ENCODE data around the gene PLIN5.

The PLIN5 gene

GRCh38 chr19:4503132-4503824 lies 31.7 kb downstream of the PLIN5 start:
- Histone ChIP-seq H3K79me1 (ENCODE audit: low read length) (no peaks in the 10 kb centered on the region), H3K9ac (ENCODE audit: low read length) (no peak overlapping the region), H3K4me2 (ENCODE audit: low read length) (no peak overlapping the region), H3K4me3 (ENCODE audit: low read length) (no peak overlapping the region), H3K56ac (ENCODE audit: low read length) (no peak overlapping the region), H3K27me3 (ENCODE audit: insufficient read depth, low read length, poor library complexity) (no peaks in the 10 kb centered on the region), H3K18ac (ENCODE audit: low read length) (no peak overlapping the region), H3K36me3 (ENCODE audit: control insufficient read depth, insufficient read depth, low read length) (peaks cover 8% of the 10 kb centered on the region), H3K4me1 (ENCODE audit: control insufficient read depth, low read depth, low read length) (no peaks in the 10 kb centered on the region), H3K27ac (ENCODE audit: low read depth, low read length) (no peak overlapping the region), H2BK120ac (ENCODE audit: low read depth, low read length) (no peak overlapping the region), H3K4ac (ENCODE audit: low read depth, low read length) (no peak overlapping the region), H4K8ac (ENCODE audit: low read depth, low read length) (no peak overlapping the region), H3K23ac (ENCODE audit: low read length) (no peak overlapping the region), H4K5ac (ENCODE audit: low read length) (no peak overlapping the region), H2AK5ac (ENCODE audit: low read length) (no peak overlapping the region), H3K79me2 (ENCODE audit: control insufficient read depth, insufficient read depth, low read length) (no peaks in the 10 kb centered on the region), H2BK5ac (ENCODE audit: low read length) (no peak overlapping the region), H2BK15ac (replicated peaks; ENCODE audit: low read depth) (no peak overlapping the region)
- WGBS (ENCODE audit: extremely low coverage, insufficient coverage, low lambda C conversion rate): no CpG with 5 or more reads among the region's 25 CpGs
- no peak for DNase-seq

GRCh38 chr19:4502282-4503131 lies 32.5 kb downstream of the PLIN5 start:
- Histone ChIP-seq H3K79me1 (ENCODE audit: low read length) (no peaks in the 10 kb centered on the region), H3K18ac (ENCODE audit: low read length) (no peak overlapping the region), H3K4me1 (ENCODE audit: control insufficient read depth, low read depth, low read length) (no peaks in the 10 kb centered on the region), H2BK5ac (ENCODE audit: low read length) (no peak overlapping the region), H3K27ac (ENCODE audit: low read depth, low read length) (no peak overlapping the region), H3K9ac (ENCODE audit: low read length) (no peak overlapping the region), H3K23ac (ENCODE audit: low read length) (no peak overlapping the region), H3K4me2 (ENCODE audit: low read length) (no peak overlapping the region), H2AK5ac (ENCODE audit: low read length) (no peak overlapping the region), H3K56ac (ENCODE audit: low read length) (no peak overlapping the region), H3K4ac (ENCODE audit: low read depth, low read length) (no peak overlapping the region), H2BK120ac (ENCODE audit: low read depth, low read length) (no peak overlapping the region), H3K4me3 (ENCODE audit: low read length) (no peak overlapping the region), H2BK15ac (replicated peaks; ENCODE audit: low read depth) (no peak overlapping the region), H3K36me3 (ENCODE audit: control insufficient read depth, insufficient read depth, low read length) (peaks cover 10% of the 10 kb centered on the region), H4K8ac (ENCODE audit: low read depth, low read length) (no peak overlapping the region), H3K27me3 (ENCODE audit: insufficient read depth, low read length, poor library complexity) (no peaks in the 10 kb centered on the region), H4K5ac (ENCODE audit: low read length) (no peak overlapping the region), H3K79me2 (ENCODE audit: control insufficient read depth, insufficient read depth, low read length) (no peaks in the 10 kb centered on the region)
- WGBS (ENCODE audit: extremely low coverage, insufficient coverage, low lambda C conversion rate): no CpG with 5 or more reads among the region's 37 CpGs
- DNase-seq: no peak

- Histone ChIP-seq H2AK5ac (ENCODE audit: low read length) (no peak overlapping the region), H3K79me1 (ENCODE audit: low read length) (no peaks in the 10 kb centered on the region), H2BK15ac (replicated peaks; ENCODE audit: low read depth) (no peak overlapping the region), H3K18ac (ENCODE audit: low read length) (no peak overlapping the region), H4K8ac (ENCODE audit: low read depth, low read length) (no peak overlapping the region), H2BK5ac (ENCODE audit: low read length) (no peak overlapping the region), H3K4me2 (ENCODE audit: low read length) (no peak overlapping the region), H2BK120ac (ENCODE audit: low read depth, low read length) (no peak overlapping the region), H3K56ac (ENCODE audit: low read length) (no peak overlapping the region), H3K9ac (ENCODE audit: low read length) (no peak overlapping the region), H3K4me3 (ENCODE audit: low read length) (no peak overlapping the region), H4K5ac (ENCODE audit: low read length) (no peak overlapping the region), H3K27me3 (ENCODE audit: insufficient read depth, low read length, poor library complexity) (no peaks in the 10 kb centered on the region), H3K23ac (ENCODE audit: low read length) (no peak overlapping the region), H3K4me1 (ENCODE audit: control insufficient read depth, low read depth, low read length) (no peaks in the 10 kb centered on the region), H3K4ac (ENCODE audit: low read depth, low read length) (no peak overlapping the region), H3K27ac (ENCODE audit: low read depth, low read length) (no peak overlapping the region), H3K79me2 (ENCODE audit: control insufficient read depth, insufficient read depth, low read length) (no peaks in the 10 kb centered on the region), H3K36me3 (ENCODE audit: control insufficient read depth, insufficient read depth, low read length) (peaks cover 10% of the 10 kb centered on the region)
- no peak for DNase-seq
- WGBS (ENCODE audit: extremely low coverage, insufficient coverage, low lambda C conversion rate): no CpG with 5 or more reads among the region's 25 CpGs
Observed at GRCh38 chr19:4501691-4502090, 33.3 kb downstream of the PLIN5 start.

GRCh38 chr19:4500841-4501591 lies 34.0 kb downstream of the PLIN5 start:
- Histone ChIP-seq H2BK15ac (replicated peaks; ENCODE audit: low read depth) (no peak overlapping the region), H3K36me3 (ENCODE audit: control insufficient read depth, insufficient read depth, low read length) (peaks cover 11% of the 10 kb centered on the region)
- no CpG with 5 or more reads among the region's 29 CpGs for WGBS (ENCODE audit: extremely low coverage, insufficient coverage, low lambda C conversion rate)

GRCh38 chr19:4499855-4500254 lies 35.2 kb downstream of the PLIN5 start:
- no peaks in the 10 kb centered on the region for H3K27me3 ChIP-seq (ENCODE audit: insufficient read depth, low read length, poor library complexity)

More at GRCh38 chr19:4500841-4501591, 34.0 kb downstream of the PLIN5 start:
- no peak overlapping the region for H3K4me3 ChIP-seq (ENCODE audit: low read length)
- no peak overlapping the region for H2BK120ac ChIP-seq (ENCODE audit: low read depth, low read length)
- H3K23ac ChIP-seq (ENCODE audit: low read length): no peak overlapping the region
- H4K8ac ChIP-seq (ENCODE audit: low read depth, low read length): no peak overlapping the region
- H3K79me1 ChIP-seq (ENCODE audit: low read length): no peaks in the 10 kb centered on the region
- no peak overlapping the region for H3K27ac ChIP-seq (ENCODE audit: low read depth, low read length)
- H2AK5ac ChIP-seq (ENCODE audit: low read length): no peak overlapping the region
- H3K4me2 ChIP-seq (ENCODE audit: low read length): no peak overlapping the region
- H3K56ac ChIP-seq (ENCODE audit: low read length): no peak overlapping the region
- no peak overlapping the region for H3K4ac ChIP-seq (ENCODE audit: low read depth, low read length)
- H3K9ac ChIP-seq (ENCODE audit: low read length): no peak overlapping the region
- DNase-seq: no peak
- H3K4me1 ChIP-seq (ENCODE audit: control insufficient read depth, low read depth, low read length): no peaks in the 10 kb centered on the region
- H2BK5ac ChIP-seq (ENCODE audit: low read length): no peak overlapping the region
- H3K27me3 ChIP-seq (ENCODE audit: insufficient read depth, low read length, poor library complexity): no peaks in the 10 kb centered on the region
- H3K18ac ChIP-seq (ENCODE audit: low read length): no peak overlapping the region
- no peaks in the 10 kb centered on the region for H3K79me2 ChIP-seq (ENCODE audit: control insufficient read depth, insufficient read depth, low read length)
- H4K5ac ChIP-seq (ENCODE audit: low read length): no peak overlapping the region

More at GRCh38 chr19:4499855-4500254, 35.2 kb downstream of the PLIN5 start:
- no CpG with 5 or more reads among the region's 15 CpGs for WGBS (ENCODE audit: extremely low coverage, insufficient coverage, low lambda C conversion rate)
- Histone ChIP-seq H2BK120ac (ENCODE audit: low read depth, low read length) (no peak overlapping the region), H3K36me3 (ENCODE audit: control insufficient read depth, insufficient read depth, low read length) (peaks cover 9% of the 10 kb centered on the region), H4K5ac (ENCODE audit: low read length) (no peak overlapping the region), H2AK5ac (ENCODE audit: low read length) (no peak overlapping the region), H3K18ac (ENCODE audit: low read length) (no peak overlapping the region), H3K4me2 (ENCODE audit: low read length) (no peak overlapping the region), H3K4me3 (ENCODE audit: low read length) (no peak overlapping the region), H3K56ac (ENCODE audit: low read length) (no peak overlapping the region), H3K9ac (ENCODE audit: low read length) (no peak overlapping the region), H3K27ac (ENCODE audit: low read depth, low read length) (no peak overlapping the region), H3K79me1 (ENCODE audit: low read length) (no peaks in the 10 kb centered on the region), H2BK15ac (replicated peaks; ENCODE audit: low read depth) (no peak overlapping the region), H3K79me2 (ENCODE audit: control insufficient read depth, insufficient read depth, low read length) (no peaks in the 10 kb centered on the region), H3K4ac (ENCODE audit: low read depth, low read length) (no peak overlapping the region), H2BK5ac (ENCODE audit: low read length) (no peak overlapping the region), H3K23ac (ENCODE audit: low read length) (no peak overlapping the region), H3K4me1 (ENCODE audit: control insufficient read depth, low read depth, low read length) (no peaks in the 10 kb centered on the region), H4K8ac (ENCODE audit: low read depth, low read length) (no peak overlapping the region)
- no peak for DNase-seq

Measured in mesendoderm (in vitro differentiated cells).